Measurements from ENCODE around the gene F11R. TPM values are rescaled to one million over a fixed set of nuclear protein-coding genes. Genes with fewer than 3 reads are reported as not detected.
"Not testable (repeated sequence)": the region's sequence is repeated elsewhere in the genome, so short reads cannot be mapped to it uniquely, and the experiment has no call there.

The F11R gene
- total and polyA plus RNA-seq, 2 donors, result 28.3 to 43.0 TPM

DNA sequence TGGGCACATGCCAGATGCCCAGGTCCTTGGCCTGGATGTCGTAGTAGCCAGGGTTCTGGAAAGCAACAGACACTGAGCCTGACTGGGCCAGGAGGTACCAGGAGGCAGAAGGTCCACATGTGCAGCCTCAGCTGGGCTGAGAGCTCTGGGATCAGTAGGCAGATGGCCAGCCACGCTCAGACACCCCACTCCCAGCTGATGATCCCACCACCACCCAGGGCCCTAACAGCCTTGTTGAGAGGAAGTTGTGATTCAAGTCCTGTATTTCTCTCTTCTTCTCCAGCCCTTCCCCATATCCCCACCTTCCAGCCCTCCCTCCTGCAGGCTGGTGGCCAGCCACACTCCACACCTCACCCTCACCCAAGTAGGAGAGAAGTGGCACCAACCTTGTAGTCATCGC is 70.3 kb downstream of the F11R start:
- 98% methylated on average over 3 of the region's 3 CpGs for WGBS
- Histone ChIP-seq H3K9me3 (ENCODE audit: control insufficient read depth in 2 of 2, insufficient read depth in 1 of 2, low read length in 1 of 2) (no peaks in the 10 kb centered on the region), H3K4me1 (ENCODE audit: control insufficient read depth in 2 of 2, insufficient read depth in 2 of 2, low read length in 2 of 2) (peaks cover 0 to 13% of the 10 kb centered on the region in 2 donors), H3K27me3 (ENCODE audit: control insufficient read depth in 2 of 2, insufficient read depth in 1 of 2, low read length in 1 of 2) (no peaks in the 10 kb centered on the region), H3K27ac (ENCODE audit: low read depth in 1 of 2, low read length in 1 of 2) (no peak overlapping the region), H3K36me3 (ENCODE audit: control insufficient read depth in 2 of 2, insufficient read depth in 2 of 2, low read length in 1 of 2) (no peaks in the 10 kb centered on the region), H3K4me3 (ENCODE audit: low read length in 2 of 2) (no peak overlapping the region)
- no peak for DNase-seq (ENCODE audit: low read depth in 6 of 9, low spot score in 9 of 9)

DNA sequence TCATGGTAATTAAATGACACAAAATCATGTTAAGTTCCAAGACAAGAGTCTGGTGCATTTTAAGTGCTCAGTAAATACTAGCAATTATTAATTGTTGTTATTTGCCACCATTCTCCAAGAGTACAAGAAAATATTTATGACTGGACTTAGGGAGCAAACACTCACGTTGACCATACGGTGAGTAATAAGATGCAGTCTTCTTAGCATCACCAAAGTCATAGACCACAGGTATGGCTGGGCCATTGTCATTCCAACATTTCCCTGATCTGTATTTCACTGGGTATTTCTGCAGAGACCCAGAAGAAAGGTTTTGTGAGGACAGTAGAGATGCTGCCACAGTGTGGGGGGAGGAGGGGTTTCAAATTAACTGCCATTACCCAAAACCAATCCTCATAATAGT is 71.1 kb downstream of the F11R start:
- no peaks in the 10 kb centered on the region for H3K27me3 ChIP-seq (ENCODE audit: control insufficient read depth in 2 of 2, insufficient read depth in 1 of 2, low read length in 1 of 2)
- no peak overlapping the region for H3K27ac ChIP-seq (ENCODE audit: low read depth in 1 of 2, low read length in 1 of 2)
- H3K9me3 ChIP-seq (ENCODE audit: control insufficient read depth in 2 of 2, insufficient read depth in 1 of 2, low read length in 1 of 2), result no peaks in the 10 kb centered on the region
- H3K4me3 ChIP-seq (ENCODE audit: low read length in 2 of 2), result no peak overlapping the region
- no peaks in the 10 kb centered on the region for H3K36me3 ChIP-seq (ENCODE audit: control insufficient read depth in 2 of 2, insufficient read depth in 2 of 2, low read length in 1 of 2)
- DNase-seq (ENCODE audit: low read depth in 6 of 9, low spot score in 9 of 9), result no peak
- 96% methylated on average over 2 of the region's 2 CpGs for WGBS
- H3K4me1 ChIP-seq (ENCODE audit: control insufficient read depth in 2 of 2, insufficient read depth in 2 of 2, low read length in 2 of 2), result peaks cover 0 to 13% of the 10 kb centered on the region in 2 donors

DNA sequence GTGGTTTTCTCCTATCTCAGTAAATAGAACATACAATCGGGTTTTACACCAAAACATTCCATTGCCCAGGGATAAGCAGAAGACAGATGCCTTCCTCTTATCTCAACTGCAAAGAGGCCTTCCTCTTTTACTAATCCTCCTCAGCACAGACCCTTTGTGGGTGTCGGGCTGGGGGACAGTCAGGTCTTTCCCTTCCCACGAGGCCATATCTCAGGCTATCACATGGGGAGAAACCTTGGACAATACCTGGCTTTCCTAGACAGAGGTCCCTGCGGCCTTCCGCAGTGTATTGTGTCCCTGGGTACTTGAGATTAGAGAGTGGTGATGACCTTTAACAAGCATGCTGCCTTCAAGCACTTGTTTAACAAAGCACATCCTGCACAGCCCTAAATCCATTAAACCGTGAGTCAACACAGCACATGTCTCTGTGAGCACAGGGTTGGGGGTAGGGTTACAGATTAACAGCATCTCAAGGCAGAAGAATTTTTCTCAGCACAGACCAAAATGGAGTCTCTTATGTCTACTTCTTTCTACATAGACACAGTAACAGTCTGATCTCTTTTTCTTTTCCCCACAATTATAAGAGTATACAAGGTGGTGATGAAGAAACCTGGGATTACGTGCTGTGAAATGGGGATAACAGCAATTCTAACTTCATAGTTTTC is 71.6 kb downstream of the F11R start:
- 85% methylated on average over 7 of the region's 7 CpGs for WGBS
- H3K4me3 ChIP-seq (ENCODE audit: low read length in 2 of 2); H3K27ac ChIP-seq (ENCODE audit: low read depth in 1 of 2, low read length in 1 of 2); H3K27me3 ChIP-seq (ENCODE audit: control insufficient read depth in 2 of 2, insufficient read depth in 1 of 2, low read length in 1 of 2); DNase-seq (ENCODE audit: low read depth in 6 of 9, low spot score in 9 of 9); H3K36me3 ChIP-seq (ENCODE audit: control insufficient read depth in 2 of 2, insufficient read depth in 2 of 2, low read length in 1 of 2); H3K9me3 ChIP-seq (ENCODE audit: control insufficient read depth in 2 of 2, insufficient read depth in 1 of 2, low read length in 1 of 2): not testable (repeated sequence)
- peaks cover 0 to 13% of the 10 kb centered on the region in 2 donors for H3K4me1 ChIP-seq (ENCODE audit: control insufficient read depth in 2 of 2, insufficient read depth in 2 of 2, low read length in 2 of 2)

DNA sequence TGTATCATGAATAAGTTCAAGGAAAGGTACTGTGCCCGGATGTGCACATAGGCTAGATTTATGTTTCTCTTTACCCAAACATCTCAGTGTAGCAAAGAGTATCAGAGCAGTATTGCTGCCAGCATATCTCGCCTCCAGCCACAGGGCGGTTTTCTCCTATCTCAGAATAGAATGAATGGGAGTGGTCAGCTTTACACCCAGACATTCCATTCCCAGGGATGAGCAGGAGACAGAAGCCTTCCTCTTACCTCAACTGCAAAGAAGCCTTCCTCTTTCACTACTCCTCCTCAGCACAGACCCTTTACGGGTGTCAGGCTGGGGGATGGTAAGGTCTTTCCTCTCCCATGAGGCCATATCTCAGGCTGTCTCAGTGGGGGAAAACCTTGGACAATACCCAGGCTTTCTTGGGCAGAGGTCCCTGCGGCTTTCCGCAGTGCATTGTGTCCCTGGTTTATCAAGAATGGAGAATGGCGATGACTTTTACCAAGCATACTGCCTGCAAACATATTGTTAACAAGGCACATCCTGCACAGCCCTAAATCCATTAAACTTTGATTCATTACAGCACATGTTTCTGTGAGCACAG is 73.7 kb downstream of the F11R start:
- H3K36me3 ChIP-seq (ENCODE audit: control insufficient read depth in 2 of 2, insufficient read depth in 2 of 2, low read length in 1 of 2); H3K27ac ChIP-seq (ENCODE audit: low read depth in 1 of 2, low read length in 1 of 2); H3K4me3 ChIP-seq (ENCODE audit: low read length in 2 of 2); DNase-seq (ENCODE audit: low read depth in 6 of 9, low spot score in 9 of 9); H3K9me3 ChIP-seq (ENCODE audit: control insufficient read depth in 2 of 2, insufficient read depth in 1 of 2, low read length in 1 of 2); H3K4me1 ChIP-seq (ENCODE audit: control insufficient read depth in 2 of 2, insufficient read depth in 2 of 2, low read length in 2 of 2); H3K27me3 ChIP-seq (ENCODE audit: control insufficient read depth in 2 of 2, insufficient read depth in 1 of 2, low read length in 1 of 2): not testable (repeated sequence)
- WGBS, result 93% methylated on average over 7 of the region's 7 CpGs

DNA sequence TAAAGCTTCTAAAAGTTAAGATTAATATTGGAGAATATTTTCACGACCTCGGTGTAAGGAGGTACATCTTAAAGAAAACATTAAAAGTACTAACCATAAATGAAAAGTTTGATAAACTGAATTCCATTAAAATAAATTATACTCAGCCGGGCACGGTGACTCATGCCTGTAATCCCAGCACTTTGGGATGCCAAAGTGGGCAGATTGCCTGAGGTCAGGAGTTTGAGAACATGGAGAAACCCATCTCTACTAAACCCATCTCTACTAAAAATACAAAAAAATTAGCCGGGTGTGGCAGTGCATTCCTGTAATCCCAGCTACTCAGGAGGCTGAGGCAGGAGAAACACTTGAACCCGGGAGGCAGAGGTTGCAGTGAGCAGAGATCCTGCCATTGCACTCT is 75.1 kb downstream of the F11R start:
- WGBS, result 96% methylated on average over 6 of the region's 6 CpGs
- not testable (repeated sequence) for H3K27ac ChIP-seq (ENCODE audit: low read depth in 1 of 2, low read length in 1 of 2); H3K4me3 ChIP-seq (ENCODE audit: low read length in 2 of 2); H3K9me3 ChIP-seq (ENCODE audit: control insufficient read depth in 2 of 2, insufficient read depth in 1 of 2, low read length in 1 of 2); H3K27me3 ChIP-seq (ENCODE audit: control insufficient read depth in 2 of 2, insufficient read depth in 1 of 2, low read length in 1 of 2); H3K36me3 ChIP-seq (ENCODE audit: control insufficient read depth in 2 of 2, insufficient read depth in 2 of 2, low read length in 1 of 2); DNase-seq (ENCODE audit: low read depth in 6 of 9, low spot score in 9 of 9); H3K4me1 ChIP-seq (ENCODE audit: control insufficient read depth in 2 of 2, insufficient read depth in 2 of 2, low read length in 2 of 2)

Other genes starting within 250 kb of the F11R start
- gene LY9, start 225.0 kb downstream of the F11R start, total RNA-seq, result 25.3 TPM
- gene LY9, start 225.0 kb downstream of the F11R start, polyA plus RNA-seq, result 28.6 TPM
- 10.3 TPM for gene CD244, start 158.3 kb downstream of the F11R start, total RNA-seq
- 2.4 TPM for gene CD244, start 158.3 kb downstream of the F11R start, polyA plus RNA-seq
- 2.1 TPM for gene ITLN1, start 136.0 kb downstream of the F11R start, total RNA-seq
- 8.7 TPM for gene ITLN1, start 136.0 kb downstream of the F11R start, polyA plus RNA-seq
- gene ITLN2, start 66.3 kb downstream of the F11R start, total RNA-seq, result 0.38 TPM
- gene ITLN2, start 66.3 kb downstream of the F11R start, polyA plus RNA-seq, result 2.1 TPM
- gene TSTD1, start 17.8 kb upstream of the F11R start, total RNA-seq, result 73.0 TPM
- 149 TPM for gene TSTD1, start 17.8 kb upstream of the F11R start, polyA plus RNA-seq
- gene USF1, start 24.8 kb upstream of the F11R start, total RNA-seq, result 81.8 TPM
- 148 TPM for gene USF1, start 24.8 kb upstream of the F11R start, polyA plus RNA-seq
- gene ARHGAP30, start 48.7 kb upstream of the F11R start, total RNA-seq, result 65.7 TPM
- 40.8 TPM for gene ARHGAP30, start 48.7 kb upstream of the F11R start, polyA plus RNA-seq
- 0.66 TPM for gene NECTIN4, start 68.4 kb upstream of the F11R start, total RNA-seq
- gene NECTIN4, start 68.4 kb upstream of the F11R start, polyA plus RNA-seq, result 4.7 TPM
- 1.9 TPM for gene KLHDC9, start 77.2 kb upstream of the F11R start, total RNA-seq
- 4.7 TPM for gene KLHDC9, start 77.2 kb upstream of the F11R start, polyA plus RNA-seq
- gene PFDN2, start 96.9 kb upstream of the F11R start, total RNA-seq, result 48.2 TPM
- 152 TPM for gene PFDN2, start 96.9 kb upstream of the F11R start, polyA plus RNA-seq
- gene NIT1, start 97.0 kb upstream of the F11R start, total RNA-seq, result 28.0 TPM
- 61.4 TPM for gene NIT1, start 97.0 kb upstream of the F11R start, polyA plus RNA-seq
- gene DEDD, start 111.5 kb upstream of the F11R start, total RNA-seq, result 14.7 TPM
- 24.8 TPM for gene DEDD, start 111.5 kb upstream of the F11R start, polyA plus RNA-seq
- gene UFC1, start 132.8 kb upstream of the F11R start, total RNA-seq, result 93.5 TPM
- gene UFC1, start 132.8 kb upstream of the F11R start, polyA plus RNA-seq, result 118 TPM
- gene USP21, start 138.3 kb upstream of the F11R start, total RNA-seq, result 10.0 TPM
- 23.4 TPM for gene USP21, start 138.3 kb upstream of the F11R start, polyA plus RNA-seq
- gene PPOX, start 145.3 kb upstream of the F11R start, total RNA-seq, result 19.9 TPM
- gene PPOX, start 145.3 kb upstream of the F11R start, polyA plus RNA-seq, result 50.4 TPM
- gene B4GALT3, start 156.4 kb upstream of the F11R start, total RNA-seq, result 14.3 TPM
- 32.0 TPM for gene B4GALT3, start 156.4 kb upstream of the F11R start, polyA plus RNA-seq
- 0.61 TPM for gene ADAMTS4, start 177.9 kb upstream of the F11R start, total RNA-seq
- 3.0 TPM for gene ADAMTS4, start 177.9 kb upstream of the F11R start, polyA plus RNA-seq
- gene NDUFS2, start 181.2 kb upstream of the F11R start, total RNA-seq, result 67.7 TPM
- 39.9 TPM for gene NDUFS2, start 181.2 kb upstream of the F11R start, polyA plus RNA-seq
- 24.0 TPM for gene FCER1G, start 194.1 kb upstream of the F11R start, total RNA-seq
- gene FCER1G, start 194.1 kb upstream of the F11R start, polyA plus RNA-seq, result 262 TPM
- 1.7 TPM for gene APOA2, start 202.5 kb upstream of the F11R start, total RNA-seq
- gene APOA2, start 202.5 kb upstream of the F11R start, polyA plus RNA-seq, result 4.9 TPM
- gene TOMM40L, start 204.9 kb upstream of the F11R start, total RNA-seq, result 9.6 TPM
- gene TOMM40L, start 204.9 kb upstream of the F11R start, polyA plus RNA-seq, result 9.1 TPM
- not detected for gene NR1I3, start 217.1 kb upstream of the F11R start, total RNA-seq
- 0.14 TPM for gene NR1I3, start 217.1 kb upstream of the F11R start, polyA plus RNA-seq
- 2.4 TPM for gene PCP4L1, start 237.6 kb upstream of the F11R start, total RNA-seq
- 8.9 TPM for gene PCP4L1, start 237.6 kb upstream of the F11R start, polyA plus RNA-seq